OCI-LY3 (cell line): Measurements from ENCODE around the gene APOF.

Experiments used
- EZH2phosphoT487 ChIP-seq: fragments of 200-600 bp; shearing (Covaris generic); IDR thresholded peaks from 2 replicates; pipeline ENCODE4 v1.6.1; 2018; ENCODE audit warnings: antibody characterized with exemption, mixed run types, low read depth
- TF ChIP-seq, protein P1 (sequence below): fragments of 200-600, 300-600 bp; sonication (generic); IDR thresholded peaks from 2 replicates; pipeline ENCODE4 v1.5.1; 2014; ENCODE audit warnings: antibody characterized with exemption, low read length, low read depth

DNA sequence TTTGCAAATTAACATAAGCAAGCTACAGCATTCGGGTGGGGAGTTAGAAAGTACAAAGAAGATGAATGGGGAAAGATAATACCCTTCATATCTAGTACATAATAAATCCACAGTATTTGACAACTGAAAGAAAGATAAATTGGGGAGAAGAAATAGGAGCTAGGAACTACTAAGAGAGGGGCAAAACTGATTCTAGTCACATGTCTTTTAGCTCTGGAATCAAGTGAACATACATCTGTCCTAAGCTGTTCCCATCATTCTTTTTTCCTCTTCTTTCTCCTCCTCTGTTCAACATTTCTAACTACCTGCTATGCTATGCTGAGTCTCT is 15.3 kb upstream of the APOF start:
- TF ChIP-seq, protein P1, sequence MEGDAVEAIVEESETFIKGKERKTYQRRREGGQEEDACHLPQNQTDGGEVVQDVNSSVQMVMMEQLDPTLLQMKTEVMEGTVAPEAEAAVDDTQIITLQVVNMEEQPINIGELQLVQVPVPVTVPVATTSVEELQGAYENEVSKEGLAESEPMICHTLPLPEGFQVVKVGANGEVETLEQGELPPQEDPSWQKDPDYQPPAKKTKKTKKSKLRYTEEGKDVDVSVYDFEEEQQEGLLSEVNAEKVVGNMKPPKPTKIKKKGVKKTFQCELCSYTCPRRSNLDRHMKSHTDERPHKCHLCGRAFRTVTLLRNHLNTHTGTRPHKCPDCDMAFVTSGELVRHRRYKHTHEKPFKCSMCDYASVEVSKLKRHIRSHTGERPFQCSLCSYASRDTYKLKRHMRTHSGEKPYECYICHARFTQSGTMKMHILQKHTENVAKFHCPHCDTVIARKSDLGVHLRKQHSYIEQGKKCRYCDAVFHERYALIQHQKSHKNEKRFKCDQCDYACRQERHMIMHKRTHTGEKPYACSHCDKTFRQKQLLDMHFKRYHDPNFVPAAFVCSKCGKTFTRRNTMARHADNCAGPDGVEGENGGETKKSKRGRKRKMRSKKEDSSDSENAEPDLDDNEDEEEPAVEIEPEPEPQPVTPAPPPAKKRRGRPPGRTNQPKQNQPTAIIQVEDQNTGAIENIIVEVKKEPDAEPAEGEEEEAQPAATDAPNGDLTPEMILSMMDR: no peak
- TF ChIP-seq EZH2phosphoT487: no peak
